GM12892 (cell line): Measurements from ENCODE around the gene NECTIN4.

ENCODE experiments used
- POLR2A ChIP-seq: IDR thresholded peaks from 2 replicates; pipeline ENCODE4 v1.6.1; 2011; ENCODE audit warnings: low read depth, low read length, control low read depth
- POLR2AphosphoS5 ChIP-seq: IDR thresholded peaks from 2 replicates; pipeline ENCODE4 v1.6.1; 2011; ENCODE audit warnings: low read depth, low read length, control low read depth
- TAF1 ChIP-seq: IDR thresholded peaks from 2 replicates; pipeline ENCODE4 v1.6.1; 2011; ENCODE audit warnings: low read depth, mild to moderate bottlenecking, control low read depth, low read length, borderline replicate concordance

- no peak for TF ChIP-seq POLR2AphosphoS5
- TF ChIP-seq POLR2A = no peak
- TF ChIP-seq TAF1 = no peak
These were observed 4.8 kb downstream of the NECTIN4 start for GRCh38 chr1:161084597-161084988.
